Stimulated activated CD8-positive, alpha-beta memory T cell treated with anti-CD3 and anti-CD28 coated beads, Interleukin-7, amount 100 ng/mL, for 4 hours (primary cell): ENCODE results near the gene CLCN2.

Experiments
- DNase-seq, 2 donors: peaks; one replicate each; pipeline ENCODE4 v3.0.0-alpha.2; 2020; ENCODE audit warnings: low read depth in 2 of 2

Gene CLCN2

GRCh38 chr3:184360070-184360928 lies 1.1 kb downstream of the CLCN2 start:
- DNase-seq = no peak

DNA sequence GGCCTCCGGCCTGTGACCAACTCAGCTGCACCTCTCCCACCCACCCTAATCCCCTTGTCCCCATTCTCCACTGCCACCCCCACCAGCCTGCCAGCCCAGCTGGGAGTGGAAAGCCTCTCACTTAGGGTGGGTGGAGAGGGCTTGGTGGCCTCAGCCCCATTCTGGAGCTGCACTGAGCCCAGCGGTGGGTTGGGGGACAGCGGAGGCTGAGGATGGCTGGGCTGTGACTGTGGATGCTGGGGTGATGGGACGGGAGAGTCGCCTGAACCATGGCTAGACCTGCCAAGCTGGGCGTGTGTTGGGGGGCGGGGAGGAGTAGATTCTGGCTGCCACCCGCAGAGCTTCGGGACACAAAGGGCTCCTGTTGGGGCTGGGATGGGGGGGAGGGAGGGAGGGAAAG lies 1.8 kb downstream of the CLCN2 start:
- no peak for DNase-seq

DNA sequence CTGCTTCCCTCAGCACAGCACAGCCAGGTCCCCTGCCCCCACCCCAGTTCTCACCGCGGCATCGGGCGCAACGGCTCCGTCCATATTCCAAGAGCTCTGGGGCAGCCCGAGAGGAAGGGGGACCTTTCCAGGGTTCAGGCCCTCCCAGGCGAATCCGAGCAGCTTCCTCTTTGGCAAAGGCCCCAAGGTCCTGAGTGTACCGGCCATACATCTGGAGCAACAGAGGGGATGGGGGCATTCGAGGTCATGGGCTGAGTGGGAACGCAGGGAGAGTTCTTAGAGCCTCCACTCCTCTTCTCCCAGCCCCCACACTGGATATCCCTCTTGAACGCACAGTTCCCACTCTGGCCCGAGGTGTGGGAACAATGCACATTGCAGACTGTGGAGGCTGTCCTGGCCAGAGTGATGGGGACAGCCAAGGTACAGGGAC lies 2.5 kb downstream of the CLCN2 start:
- DNase-seq = no peak

DNA sequence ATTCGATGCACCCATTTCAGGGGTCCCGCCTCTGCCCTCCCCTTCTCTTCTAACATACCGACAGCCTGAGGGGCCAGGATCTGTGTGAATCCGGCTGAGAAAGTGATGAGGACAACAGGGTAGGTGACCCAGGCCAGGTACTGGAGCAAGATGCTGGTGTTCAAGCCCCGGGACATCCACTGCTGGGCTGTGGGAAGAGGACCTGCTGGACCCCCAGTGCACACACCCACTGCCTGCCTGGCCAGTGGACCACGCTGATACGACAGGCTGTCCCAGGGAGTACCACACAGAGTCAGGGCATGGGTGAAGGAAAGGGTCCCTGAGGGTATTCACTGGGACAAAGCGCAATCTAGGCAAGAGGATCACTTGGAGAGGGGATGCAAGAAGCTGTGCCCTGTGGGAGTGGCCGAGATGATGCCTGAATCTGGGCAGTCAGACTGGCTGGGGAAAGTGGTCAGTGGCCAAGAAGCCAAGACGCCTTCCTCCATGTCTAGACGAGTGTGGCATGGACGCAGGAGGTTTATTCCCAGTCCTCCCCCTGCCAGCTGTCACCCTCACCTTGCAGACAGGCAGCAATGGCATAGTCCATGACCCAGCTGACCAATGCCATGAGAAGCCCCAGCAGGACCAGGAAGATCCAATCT lies 3.2 kb downstream of the CLCN2 start:
- DNase-seq = no peak

DNA sequence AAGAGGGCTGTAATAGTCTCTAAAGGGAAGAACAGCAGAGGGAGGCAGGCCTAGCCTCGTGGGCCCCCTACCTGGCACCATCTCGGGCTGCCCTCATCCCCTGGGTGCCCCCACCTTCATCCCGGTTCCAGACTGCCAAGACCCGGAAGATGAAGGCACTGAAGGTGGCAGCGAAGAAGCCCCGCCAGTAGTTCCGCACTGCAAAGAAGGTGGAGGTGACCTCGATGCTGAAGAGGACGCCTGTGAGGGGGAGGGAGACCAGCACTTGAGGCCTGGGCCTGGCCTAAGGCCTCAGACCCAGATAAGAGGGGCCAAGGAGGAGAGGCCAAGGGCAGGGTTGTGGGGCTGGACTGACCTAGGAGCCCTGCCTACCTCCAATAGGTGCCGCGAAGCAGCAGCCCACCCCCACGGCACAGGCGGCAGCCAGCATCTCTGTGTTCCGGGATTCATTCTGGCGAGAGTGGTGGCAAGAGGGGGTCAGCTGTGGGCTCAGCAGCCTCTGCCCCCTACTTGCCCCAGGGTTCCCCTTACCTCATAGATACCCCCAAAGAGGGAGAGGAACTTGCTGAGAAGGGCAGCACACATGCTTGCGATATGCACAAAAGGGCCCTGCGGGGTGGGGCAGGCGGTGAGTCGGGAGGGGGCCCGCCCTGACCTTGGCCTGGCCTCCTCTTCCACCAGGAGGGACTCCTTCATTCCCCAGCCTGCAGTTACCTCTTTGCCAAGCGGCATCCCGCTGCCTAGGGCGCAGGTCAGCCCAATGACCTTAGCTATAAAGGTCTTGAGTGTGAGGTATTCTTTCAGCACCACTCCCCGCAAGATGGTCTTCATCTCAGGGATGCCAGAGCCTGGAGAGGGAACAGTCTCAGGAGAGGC lies 3.9 kb downstream of the CLCN2 start:
- DNase-seq = no peak

DNA sequence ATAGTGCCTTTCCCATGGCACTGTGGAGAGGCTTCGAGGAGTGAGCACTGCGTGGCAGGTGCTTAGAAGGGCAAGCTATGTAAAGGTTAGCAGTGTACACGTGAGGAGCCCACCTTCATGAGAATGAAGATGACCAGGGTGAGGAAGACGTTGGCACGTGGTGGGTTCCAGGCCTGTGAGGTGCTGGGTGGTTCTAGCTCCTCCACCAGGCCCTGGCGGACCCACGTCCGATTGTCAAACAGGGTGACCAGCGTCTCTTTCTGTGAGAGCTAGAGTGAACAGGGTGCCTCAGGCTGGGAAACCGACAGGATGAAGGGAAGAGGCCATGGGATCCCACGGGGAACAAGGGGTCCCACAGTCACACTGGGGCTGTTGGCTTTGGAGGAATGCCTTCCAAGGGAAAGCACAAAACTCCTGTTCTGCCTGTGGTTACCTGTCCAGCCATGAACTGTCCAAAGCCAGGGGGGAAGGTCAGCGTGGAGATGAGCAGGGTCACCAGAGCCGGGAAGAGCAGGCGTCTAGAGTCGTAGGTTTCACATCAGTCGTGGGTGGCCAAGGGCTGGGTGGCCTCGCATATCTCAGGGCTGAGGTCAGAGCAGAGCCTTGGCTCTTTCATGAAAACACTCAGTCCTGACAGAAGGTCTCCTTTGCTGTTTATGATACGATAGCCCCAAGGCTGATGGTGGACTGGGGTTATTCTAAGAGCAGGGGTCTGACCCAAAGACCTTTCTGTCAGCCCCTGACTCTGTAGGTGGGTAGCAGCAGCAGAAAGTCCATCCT lies 6.0 kb downstream of the CLCN2 start:
- DNase-seq = no peak

GRCh38 chr3:184354754-184355153 lies 6.7 kb downstream of the CLCN2 start:
- DNase-seq = no peak

DNA sequence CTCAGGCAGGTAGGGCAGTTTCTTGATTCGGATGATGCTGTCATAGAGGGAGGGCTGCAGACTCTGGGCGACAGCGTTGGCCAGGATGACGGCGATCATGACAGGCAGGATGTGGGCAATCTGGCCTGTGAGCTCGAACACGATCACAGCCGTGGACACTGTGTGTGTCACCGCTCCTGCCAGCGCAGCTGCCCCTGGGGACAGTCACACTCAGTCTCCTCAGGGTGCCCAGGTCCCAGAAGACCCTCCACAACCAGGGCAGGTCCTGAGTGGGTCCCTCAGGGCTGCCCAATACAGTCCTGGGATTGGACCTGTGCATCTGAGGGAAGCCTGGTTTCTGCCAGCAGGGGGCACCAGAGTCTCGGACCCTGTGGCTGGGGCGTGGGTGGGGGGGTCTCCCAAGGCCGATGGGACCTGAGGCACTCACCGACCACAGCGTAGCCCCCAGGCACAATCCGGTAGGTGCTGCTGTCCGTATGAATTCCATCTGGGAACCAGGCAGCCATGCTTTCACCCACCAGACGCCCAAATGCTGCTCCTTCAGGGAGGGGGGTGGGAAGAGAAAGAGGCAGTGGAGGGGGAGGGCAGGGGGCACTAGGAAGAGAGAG lies 7.2 kb downstream of the CLCN2 start:
- DNase-seq = peak; percentile 29 to 42

DNA sequence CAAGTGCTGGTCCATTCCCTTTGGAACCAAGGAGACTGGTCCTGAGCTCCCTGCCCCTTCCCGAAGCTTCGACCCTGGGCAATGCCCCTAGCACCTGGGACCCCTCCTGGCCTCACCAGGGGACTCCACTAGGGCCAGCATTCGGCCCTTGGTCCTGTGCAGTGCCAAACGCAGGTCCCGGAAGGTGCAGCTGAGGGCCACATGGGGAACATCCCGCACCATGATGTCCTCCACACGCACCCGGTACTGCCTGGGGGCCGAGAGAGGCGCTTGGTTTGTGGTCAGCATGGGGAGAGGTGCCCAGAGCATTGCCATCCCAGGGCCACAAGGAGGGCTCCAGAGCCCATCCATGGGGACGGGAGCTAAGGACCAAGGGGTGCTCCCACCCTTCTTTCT lies 7.9 kb downstream of the CLCN2 start:
- no peak for DNase-seq

DNA sequence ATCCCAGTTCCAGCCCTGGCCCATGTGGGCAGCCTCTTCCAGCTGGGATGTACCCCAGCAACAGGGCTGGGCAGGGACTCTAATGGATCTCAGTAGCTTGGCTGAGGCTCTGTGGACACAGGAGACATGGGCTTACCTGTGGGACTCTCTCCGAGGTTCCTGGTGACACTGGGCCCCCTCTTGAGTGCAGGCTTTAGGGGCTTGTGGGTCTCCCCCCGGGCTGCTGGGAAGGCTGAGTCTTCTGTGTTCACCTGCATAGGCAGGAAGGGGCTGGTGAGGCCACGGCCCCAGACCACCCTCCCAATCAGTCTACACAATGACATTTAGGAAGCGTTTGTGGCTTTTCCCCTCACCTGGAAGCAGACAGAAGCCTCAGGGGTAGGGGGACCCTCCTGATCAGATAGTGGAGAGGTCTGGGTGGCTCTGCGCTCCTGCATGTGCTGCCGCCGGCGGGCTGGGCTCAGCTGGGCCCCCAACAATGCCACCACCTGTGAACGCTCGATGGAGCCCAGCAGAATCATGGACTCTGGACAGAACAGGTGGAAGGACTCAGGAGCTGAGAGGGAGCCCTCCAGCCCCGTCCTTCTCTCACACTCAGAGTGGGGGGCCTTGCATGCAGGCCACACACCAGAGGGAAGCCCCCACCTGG lies 8.4 kb downstream of the CLCN2 start:
- DNase-seq = no peak

- no peak for DNase-seq
Observed at GRCh38 chr3:184352149-184352785, 9.1 kb downstream of the CLCN2 start.

GRCh38 chr3:184351511-184352148 lies 9.8 kb downstream of the CLCN2 start:
- DNase-seq = no peak

DNA sequence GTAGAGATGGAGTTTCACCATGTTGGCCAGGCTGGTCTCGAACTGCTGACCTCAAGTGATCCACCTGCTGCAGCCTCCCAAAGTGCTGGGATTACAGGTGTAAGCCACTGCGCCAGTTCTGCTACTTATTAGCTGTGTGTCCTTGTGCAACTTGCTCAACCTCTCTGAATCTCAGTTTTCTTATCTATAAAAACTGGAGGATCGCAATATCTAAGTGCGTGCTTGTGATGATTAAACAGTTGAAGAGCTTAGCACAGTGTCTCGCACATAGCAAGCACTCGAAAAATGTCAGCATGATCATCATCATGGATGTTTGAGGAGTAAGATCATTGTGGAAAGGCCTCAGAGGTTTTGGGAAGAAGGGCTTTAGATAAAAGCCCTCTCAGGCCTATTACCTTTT lies 10.8 kb downstream of the CLCN2 start:
- DNase-seq = no peak

DNA sequence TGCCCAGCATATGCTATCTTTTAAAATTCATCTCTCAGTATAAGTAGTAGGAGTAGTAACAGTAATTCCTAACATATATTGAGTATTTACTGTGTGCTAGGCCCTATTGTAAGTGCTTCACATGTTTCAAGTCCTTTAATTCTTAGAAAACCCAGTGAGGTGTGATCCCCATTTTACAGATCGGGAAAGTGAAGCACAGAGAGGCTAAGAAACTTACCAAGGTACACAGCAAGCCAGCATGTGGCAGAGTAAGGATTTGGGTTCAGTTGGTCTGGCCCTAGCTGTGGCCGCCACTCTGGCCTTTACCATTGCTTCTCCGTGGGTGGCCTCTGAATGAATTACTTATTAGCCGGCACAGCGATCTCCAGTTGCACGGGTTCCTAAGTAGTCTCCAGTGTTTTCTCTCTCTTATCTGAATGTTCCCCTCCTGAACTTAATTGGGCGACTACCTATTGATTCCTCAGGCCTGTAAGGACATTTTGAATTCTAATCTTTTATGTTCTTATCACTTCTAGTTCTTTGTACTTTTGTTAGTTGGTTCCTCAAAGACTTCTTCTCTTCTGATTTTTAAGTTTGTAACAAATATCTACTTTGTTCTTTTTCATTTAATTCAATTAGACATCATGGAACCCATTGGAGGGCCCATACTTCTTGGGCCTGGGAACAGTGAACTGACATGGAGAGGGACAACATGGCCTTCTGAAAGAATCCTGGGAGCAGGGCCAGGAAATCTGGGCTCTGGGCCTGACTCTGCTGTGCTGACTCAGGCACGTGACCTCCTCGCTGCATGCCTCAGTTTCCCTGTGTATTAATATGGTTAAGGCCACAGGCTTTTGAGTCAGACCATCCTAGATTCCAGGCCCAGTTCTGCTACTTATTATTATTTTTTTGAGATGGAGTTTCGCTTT lies 11.6 kb downstream of the CLCN2 start:
- DNase-seq = no peak

GRCh38 chr3:184348057-184348382 lies 13.4 kb downstream of the CLCN2 start:
- no peak for DNase-seq

DNA sequence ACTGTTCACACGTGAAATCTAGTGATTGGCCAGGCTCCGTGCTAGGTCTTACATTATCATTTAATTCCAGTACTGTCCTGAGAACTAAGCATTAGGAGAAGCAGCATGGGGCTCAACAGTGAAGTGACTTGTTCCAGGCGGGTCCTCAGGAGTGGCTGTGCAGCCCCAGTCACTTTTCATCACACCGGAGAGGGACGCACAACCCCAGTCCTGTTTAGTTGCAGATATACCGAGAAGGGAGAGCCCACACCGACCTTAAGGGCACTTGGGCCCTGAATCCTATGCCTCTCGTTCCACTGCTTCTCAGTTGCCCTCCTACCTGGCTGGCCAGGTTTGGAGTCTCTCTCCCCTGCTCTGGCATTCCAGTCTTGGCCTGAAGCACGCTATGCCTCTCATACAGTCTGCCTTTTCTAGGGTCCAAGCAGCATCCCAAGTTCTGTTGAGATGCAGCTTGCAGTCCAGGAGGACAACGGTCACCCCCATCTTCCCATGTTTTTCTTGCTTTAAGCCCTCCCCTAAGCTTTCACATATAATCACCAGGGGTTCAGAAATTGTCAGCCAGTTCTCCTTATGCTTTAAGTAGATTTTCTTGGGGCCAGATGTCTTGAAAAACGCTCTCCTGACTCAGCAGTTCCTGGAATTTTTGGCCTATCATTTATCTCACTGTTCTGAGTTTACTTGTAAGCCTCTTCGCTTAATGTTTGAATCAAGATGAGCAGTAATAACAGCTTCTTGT lies 13.9 kb downstream of the CLCN2 start:
- no peak for DNase-seq

GRCh38 chr3:184346480-184347190 lies 14.8 kb downstream of the CLCN2 start:
- no peak for DNase-seq
